HL-60/S4 treated with phorbol 12-myristate 13-acetate at 8.2 ng/mL for 4 days and 3 days (cell line): ENCODE data around the gene PDCD6IP.
"Not testable (repeated sequence)": the region's sequence is repeated elsewhere in the genome, so short reads cannot be mapped to it uniquely, and the experiment has no call there.

Source experiments
- in situ Hi-C: fragments of 300-500 bp; cut with MboI; formaldehyde crosslinking; loops from 2 replicates; pipeline ENCODE4 v1.15.0; 2022; ENCODE audit warnings: low sequenced_read_pairs

Gene PDCD6IP, protein sequence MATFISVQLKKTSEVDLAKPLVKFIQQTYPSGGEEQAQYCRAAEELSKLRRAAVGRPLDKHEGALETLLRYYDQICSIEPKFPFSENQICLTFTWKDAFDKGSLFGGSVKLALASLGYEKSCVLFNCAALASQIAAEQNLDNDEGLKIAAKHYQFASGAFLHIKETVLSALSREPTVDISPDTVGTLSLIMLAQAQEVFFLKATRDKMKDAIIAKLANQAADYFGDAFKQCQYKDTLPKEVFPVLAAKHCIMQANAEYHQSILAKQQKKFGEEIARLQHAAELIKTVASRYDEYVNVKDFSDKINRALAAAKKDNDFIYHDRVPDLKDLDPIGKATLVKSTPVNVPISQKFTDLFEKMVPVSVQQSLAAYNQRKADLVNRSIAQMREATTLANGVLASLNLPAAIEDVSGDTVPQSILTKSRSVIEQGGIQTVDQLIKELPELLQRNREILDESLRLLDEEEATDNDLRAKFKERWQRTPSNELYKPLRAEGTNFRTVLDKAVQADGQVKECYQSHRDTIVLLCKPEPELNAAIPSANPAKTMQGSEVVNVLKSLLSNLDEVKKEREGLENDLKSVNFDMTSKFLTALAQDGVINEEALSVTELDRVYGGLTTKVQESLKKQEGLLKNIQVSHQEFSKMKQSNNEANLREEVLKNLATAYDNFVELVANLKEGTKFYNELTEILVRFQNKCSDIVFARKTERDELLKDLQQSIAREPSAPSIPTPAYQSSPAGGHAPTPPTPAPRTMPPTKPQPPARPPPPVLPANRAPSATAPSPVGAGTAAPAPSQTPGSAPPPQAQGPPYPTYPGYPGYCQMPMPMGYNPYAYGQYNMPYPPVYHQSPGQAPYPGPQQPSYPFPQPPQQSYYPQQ

DNA sequence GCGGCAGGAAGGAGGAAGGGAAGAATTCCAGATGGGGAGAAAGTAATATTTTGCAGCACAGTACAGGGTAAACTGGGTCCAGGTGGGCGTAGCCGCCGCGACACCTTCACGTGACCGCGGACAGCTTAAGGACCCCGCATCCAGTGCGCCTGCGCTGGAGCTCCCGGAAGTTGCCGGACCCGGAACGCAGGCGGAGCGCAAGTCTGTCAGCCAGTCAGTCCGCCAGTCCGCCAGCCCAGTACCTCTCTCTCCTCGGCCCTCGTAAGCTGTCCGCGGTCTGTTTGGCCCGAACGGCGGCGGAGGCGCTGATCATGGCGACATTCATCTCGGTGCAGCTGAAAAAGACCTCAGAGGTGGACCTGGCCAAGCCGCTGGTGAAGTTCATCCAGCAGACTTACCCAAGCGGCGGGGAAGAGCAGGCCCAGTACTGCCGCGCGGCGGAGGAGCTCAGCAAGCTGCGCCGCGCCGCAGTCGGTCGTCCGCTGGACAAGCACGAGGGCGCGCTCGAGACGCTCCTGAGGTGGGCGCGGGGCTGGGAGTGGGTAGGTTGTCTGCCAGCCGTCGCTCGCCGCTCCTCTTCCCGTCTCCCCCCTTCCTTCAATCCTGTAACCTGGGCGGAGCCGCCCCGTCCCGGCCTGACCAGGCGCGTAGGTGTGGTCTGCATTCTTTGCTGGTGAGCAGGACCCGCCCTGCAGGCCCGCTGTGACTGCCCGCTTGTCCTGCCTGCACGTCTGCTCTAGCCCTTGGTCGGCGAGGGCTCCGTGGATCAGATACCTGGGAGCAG lies at the start of gene PDCD6IP:
Gene PDCD6IP, plus strand, starts transcription at position 213 of the 784 bp plus-strand sequence. Its CDS starts 99 bp downstream, at position 312.
- in situ Hi-C loops: loop anchor here (25.0 kb wide), 1 partner anchor 161 kb away; no protein-coding TSS in a partner anchor

DNA sequence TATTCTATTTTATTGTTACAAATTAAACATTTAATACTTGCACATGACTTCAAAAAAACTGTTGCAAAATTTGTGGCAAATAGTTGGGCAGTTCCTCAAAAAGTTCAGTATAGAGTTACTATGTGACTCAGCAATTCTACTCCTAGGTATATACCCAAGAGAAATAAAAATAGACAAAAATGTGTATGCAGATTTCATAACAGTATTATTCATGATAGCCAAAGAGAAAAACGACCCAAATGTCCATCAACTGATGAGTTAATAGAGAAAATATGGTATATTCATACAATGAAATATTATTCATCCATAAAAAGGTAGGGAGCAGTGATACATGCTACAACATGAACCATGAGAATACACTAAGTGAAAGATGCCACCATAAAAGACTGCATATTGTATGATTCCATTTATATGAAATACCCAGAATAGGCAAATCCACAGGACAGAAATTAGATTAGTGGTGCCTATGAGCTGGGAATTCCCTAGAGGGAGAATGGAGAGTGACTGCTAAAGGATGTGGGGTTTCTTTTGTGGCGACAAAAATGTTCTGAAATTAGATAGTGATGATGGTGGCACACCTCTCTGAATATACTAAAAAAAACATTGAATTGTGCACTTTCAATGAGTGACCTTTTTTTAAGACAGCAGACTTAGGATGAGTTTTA lies 48.8 kb upstream of the PDCD6IP start:
- in situ Hi-C loops: no loop called here

- in situ Hi-C loops: no loop called here
These were observed 48.2 kb upstream of the PDCD6IP start for GRCh38 chr3:33750211-33750548.

DNA sequence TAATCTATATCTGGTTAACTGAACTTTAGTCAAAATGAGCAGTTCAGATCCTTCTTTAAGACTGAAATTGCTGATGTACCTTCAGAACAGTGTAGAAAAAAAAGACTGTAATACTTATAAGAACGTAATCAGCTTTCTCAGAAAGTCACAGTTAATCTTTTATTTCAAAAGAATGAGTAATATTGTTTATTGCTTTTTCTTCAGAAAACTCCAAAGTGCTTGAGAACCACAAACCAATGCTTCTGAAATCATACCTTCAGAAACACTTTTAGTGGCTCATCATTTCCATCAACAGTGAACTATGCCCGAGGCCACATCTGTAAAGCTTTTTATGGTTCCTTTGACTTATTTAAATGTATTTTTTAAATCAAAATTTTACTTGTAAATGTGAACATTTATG lies 47.1 kb upstream of the PDCD6IP start:
- in situ Hi-C loops: no loop called here

DNA sequence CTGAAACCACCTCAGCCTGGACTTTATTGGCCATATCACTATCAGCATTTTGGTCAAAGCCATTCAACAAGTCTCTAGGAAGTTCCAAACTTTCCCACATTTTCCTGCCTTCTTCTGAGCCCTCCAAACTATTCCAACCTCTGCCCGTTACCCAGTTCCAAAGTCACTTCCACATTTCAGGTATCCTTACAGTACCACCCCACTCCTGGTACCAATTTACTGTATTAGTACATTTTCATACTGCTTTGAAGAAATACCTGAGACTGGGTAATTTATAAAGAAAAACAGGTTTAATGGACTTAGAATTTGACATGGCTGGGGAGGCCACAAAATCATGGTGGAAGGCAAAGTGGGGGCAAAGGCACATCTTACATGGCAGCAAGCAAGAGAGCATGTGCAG lies 44.0 kb upstream of the PDCD6IP start:
- in situ Hi-C loops: not testable (repeated sequence)

- in situ Hi-C loops: no loop called here
These were observed 40.1 kb upstream of the PDCD6IP start for GRCh38 chr3:33758281-33758680.

- in situ Hi-C loops: no loop called here
These were observed 39.6 kb upstream of the PDCD6IP start for GRCh38 chr3:33758864-33759263.

DNA sequence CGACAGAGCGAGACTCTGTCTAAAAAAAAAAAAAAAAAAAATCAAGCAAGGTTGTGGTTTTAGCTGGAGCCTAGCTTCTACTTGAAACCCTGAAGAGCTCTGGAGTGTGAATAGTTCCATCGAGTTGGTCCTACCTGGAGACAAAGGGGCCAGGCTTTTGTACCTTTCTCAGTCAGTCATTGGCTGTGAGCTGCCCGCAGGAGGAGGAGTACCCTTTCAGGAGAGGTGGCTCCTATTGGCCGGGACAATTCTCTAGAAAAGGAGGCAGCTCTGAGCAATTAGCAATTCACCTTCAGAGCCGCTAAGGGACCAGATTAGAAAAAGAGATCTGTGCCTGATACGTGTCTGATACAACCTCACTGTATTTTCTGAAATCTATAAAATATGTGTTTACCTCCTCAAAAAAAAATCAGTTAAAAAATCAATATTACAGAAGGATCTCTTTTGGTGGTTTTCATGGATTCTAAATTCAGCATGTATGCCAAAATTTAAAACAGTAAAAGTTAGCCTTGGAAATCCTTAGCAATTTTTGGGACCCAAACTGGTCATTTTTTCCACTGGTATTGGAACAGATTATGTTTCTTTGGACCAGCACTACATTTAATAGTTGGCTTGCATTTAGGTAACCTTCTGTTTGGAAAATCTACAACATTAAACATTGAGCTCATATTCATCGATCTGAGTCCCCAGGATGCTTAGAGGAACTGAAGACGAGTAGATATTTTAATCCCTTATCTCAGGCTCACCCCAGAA lies 29.7 kb upstream of the PDCD6IP start:
- in situ Hi-C loops: no loop called here

DNA sequence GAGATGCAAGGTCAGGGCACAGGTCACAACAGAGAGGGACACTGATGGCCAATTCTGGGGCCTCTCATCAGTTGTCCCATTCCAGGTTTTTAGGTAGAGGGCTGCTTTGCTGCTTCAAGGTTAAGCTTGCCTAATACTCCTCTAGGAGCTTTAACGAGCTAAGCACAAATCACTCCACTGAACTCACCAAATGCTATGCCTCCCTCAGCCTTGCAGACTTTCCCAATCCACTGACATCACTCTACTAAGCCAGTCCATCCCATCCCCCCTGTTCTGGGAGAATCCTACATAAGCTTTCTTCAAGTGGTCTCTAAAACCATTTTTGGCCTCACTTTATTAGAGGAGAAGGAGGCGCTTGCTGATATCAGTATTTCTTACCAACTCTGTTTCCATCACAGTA lies 24.8 kb upstream of the PDCD6IP start:
- in situ Hi-C loops: no loop called here

DNA sequence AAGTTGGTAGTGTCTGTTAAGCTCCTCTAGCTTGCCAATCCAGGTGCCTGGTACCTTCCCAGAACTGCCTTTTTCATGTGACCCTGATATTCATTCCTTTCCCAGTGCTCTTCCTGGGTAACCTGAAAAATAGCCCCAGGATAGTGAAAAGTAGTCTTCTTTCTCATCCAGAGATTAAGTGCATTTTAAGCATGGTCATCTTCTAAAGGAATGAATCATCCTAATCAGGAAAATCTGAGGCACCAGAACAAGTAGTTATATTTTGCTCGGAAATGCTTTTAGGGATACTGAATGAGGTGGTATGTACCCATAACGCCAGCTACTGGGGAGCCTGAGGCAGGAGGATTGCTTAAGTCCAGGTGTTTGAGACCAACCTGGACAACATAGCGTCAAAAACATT lies 23.1 kb upstream of the PDCD6IP start:
- in situ Hi-C loops: loop anchor here (25.0 kb wide), 1 partner anchor 138 kb away; no protein-coding TSS in a partner anchor

DNA sequence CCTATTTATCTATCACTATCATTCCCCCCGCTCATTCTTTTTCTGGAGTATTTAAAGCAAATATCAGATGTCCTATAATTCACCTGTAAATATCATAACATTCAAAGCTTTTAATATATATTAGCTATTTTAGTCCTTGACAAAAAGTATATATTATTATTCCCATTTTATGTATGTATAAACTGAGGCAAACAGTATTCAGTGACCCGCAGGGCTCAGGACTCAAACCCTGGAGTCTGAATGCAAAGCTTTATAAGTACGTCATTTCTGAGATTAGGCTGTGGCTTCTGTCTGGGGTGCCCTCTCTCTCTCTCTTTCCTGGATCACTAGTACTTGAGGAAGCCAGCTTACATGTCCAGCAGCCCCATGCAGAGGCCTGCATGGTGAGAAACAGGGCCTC lies 20.4 kb upstream of the PDCD6IP start:
- in situ Hi-C loops: loop anchor here (25.0 kb wide), 1 partner anchor 141 kb away; no protein-coding TSS in a partner anchor

- in situ Hi-C loops: loop anchor here (25.0 kb wide), 1 partner anchor 142 kb away; no protein-coding TSS in a partner anchor
These were observed 18.7 kb upstream of the PDCD6IP start for GRCh38 chr3:33779751-33780150.

DNA sequence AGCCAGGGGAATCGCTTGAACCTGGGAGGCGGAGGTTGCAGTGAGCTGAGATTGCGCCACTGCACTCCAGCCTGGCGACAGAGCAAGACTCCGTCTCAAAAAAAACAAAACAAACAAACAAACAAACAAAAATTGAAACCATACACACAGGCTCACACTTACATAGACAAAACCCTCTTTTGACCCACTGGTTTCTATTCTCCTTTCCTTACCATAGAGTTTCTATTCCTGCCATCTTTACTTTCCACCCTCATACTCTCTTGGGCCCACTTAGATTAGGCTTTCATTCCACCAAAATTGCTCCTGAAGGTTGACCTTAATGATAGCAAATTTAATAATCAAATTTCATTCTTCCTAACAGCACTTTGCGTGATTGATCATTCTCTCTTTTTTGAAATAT lies 17.0 kb upstream of the PDCD6IP start:
- in situ Hi-C loops: loop anchor here (25.0 kb wide), 1 partner anchor 144 kb away; no protein-coding TSS in a partner anchor

DNA sequence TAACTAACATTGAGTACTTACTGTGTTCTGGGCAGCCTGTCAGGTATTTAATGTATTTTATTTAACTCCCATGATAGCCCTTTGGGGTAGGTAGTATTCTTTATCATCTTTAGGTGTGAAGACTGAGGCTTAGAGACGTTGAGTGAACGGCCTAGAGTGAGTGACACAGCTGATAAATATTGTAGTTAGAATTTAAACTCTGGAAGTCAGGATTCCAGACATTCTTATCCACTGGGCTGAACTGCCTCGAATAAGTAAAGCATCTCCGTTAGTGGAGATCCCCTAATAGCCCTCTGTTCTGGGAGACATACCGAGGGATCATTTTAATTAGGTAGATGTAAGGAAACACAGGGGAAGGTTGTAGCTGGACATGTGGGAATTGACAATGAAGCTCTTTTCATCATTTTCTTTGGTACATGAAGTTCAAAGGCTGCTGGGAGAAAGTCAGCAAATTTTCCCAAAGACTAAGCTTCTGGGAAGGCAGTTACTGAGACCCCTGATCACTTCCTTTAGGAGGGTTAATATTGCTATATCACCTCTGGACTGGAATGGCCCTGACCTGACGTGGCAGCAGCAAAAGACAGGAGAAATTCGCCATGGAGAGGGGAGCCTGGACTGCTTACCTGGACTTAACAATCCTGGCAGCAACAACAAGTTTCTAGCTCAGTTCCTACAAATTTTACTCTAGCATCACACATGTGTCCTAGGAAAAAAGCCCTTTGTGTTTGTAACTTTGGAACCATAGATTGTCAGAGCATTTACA lies 11.7 kb upstream of the PDCD6IP start:
- in situ Hi-C loops: loop anchor here (25.0 kb wide), 1 partner anchor 149 kb away; no protein-coding TSS in a partner anchor

DNA sequence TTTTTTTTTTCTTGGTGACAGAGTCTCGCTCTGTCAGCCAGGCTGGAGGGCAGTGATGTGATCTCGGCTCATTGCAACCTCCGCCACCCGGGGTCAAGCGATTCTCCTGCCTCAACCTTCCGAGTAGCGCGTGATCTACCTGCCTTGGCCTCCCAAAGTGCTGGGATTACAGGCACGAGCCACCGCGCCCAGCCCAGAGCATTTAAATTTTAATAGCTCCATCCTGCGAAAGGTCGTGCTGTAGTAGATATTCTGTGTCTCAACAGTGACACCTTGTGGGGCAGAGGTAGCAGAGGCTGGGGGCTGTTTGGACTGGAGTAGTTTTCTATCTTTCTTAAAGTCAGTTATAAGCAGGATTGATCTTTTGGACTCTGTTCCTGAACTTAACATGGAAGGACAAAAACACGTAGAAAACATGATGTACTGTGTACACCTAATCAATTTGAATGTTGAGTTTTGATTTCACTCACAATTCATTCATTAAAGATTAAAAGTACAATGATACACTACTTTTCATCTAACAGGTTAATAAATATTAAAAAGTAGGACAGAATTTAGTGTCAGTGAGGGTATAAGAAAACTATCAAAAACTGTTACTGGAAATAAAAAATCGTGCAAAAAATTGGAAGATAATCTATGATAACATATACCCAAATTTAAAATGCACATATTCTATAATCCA lies 11.0 kb upstream of the PDCD6IP start:
- in situ Hi-C loops: loop anchor here (25.0 kb wide), 1 partner anchor 150 kb away; no protein-coding TSS in a partner anchor

DNA sequence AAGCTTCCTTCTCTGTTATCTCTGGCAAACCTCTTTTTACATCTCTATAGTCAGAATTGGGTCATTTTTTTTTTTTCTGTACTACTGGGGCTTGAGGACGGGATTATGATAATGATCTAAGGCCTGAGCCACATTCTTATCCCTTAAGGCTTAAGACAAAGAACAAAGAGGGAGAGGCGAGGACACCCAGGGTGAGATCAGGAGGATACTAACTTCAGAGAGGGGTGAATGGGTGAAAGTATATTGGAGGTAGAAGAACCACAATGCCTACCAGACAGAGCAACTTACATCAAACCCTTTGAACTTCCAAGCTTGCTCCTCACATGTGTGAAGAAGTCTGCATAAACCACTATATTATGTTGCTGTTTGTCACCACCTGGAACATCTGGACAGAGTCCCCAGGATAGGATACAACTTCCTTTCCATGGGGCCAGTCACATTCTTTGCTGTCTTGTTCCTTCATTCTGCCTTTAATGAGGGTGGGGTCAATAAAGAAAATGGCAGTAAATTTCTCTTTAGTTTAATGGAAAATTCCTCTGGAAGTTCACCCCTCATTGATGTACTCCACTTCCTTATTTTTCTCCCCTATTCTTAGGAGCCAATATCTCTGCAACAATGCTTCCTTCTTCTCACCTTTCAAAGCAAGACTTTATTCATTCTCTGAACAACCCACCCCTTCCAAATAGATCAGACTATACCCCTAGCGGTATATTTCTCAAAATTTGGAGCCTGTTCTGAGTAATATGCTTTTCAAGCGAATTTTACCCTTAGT lies 9.1 kb upstream of the PDCD6IP start:
- in situ Hi-C loops: loop anchor here (25.0 kb wide), 1 partner anchor 152 kb away; no protein-coding TSS in a partner anchor

GRCh38 chr3:33790091-33790490 lies 8.3 kb upstream of the PDCD6IP start:
- in situ Hi-C loops: loop anchor here (25.0 kb wide), 1 partner anchor 153 kb away; no protein-coding TSS in a partner anchor
